HPDE6-E6E7 (cell line): ENCODE results near the gene LOXL4.

Source experiments
- DNase-seq: peaks from one replicate; pipeline ENCODE4 v3.0.0; 2011; ENCODE audit warnings: missing footprints; ENCODE audit errors: extremely low spot score

Gene LOXL4

DNA sequence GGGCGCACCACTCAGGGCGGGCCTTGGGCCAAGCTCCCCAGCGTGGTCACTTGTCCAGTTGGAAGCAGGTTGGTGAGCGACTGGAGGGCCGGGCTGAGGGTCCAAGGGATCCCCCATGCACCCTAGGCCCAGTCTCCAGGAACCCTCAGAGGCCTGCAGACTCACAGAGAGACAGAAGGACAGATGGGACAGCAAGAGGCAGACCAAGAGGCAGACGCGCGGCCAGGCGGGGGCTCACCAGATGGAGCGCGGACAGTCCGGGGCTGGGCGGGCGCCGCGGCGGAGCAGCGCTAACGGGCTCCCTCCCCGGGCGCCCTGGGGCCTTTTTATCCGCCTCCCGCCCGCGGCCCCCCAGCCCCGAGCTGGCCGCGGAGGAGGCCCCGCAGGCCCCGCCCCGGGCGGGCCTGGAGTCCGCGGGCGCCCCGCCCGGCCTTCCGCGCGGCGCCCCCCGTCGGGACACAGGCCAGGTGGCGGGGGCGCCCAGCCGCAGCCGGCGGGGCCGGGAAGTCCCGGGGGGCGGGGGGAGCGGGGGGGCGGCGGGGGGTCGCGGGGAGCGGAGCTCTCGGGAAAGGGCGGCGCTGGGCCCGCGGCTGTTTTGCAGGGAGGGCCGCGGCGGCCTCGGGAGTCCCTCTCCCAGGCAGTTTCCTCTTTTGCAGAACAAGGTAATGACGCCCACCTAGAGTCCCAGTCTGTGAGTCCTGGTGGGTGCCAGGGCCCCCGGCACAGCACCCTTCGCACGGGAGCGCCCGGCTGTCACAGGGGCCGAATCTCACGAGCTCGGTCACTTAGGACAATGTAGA is at the start of gene LOXL4:
Gene LOXL4 (minus strand): TSS at position 301 of the 800 bp plus-strand sequence. CDS start 5,175 bp downstream, outside the sequence.
- DNase-seq = no peak

DNA sequence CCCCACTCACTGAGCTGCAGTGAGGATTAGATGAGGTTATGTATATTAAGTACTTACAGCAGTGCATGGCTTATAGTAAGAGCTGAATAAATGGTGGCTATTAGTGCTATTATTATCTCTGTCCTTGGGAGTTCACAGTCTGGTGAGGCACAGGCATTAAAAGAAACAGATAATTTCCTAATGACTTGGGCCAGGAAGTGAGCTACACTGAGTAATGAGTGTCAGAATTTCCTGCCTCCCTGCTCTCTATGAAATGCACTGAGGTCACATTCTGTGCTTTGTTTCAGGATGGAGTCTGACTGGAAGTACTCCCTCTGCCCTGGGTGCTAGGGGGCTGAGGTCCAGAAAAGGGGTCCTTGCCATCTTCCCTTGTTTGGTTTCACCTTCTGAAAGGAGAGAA is 48.7 kb upstream of the LOXL4 start:
- no peak for DNase-seq

DNA sequence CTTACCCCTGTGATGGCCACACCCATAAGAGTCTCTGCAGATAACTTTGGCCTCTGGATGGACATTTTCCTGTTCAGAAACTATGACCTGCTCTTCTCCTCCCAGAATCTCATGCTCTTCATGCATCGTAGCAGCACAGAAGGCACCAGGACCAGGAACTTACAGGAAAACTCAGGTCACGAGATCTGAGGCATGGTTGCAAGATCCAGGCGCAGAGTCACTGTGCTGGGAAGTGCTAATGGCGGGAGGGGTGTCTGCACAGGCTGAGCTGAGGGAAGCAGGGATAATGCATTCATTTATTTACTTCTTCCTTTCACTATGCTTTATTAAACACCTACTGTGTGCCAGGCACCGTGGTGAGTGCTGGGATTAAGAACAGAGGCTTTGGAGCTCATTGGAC is 48.2 kb upstream of the LOXL4 start:
- DNase-seq = no peak

DNA sequence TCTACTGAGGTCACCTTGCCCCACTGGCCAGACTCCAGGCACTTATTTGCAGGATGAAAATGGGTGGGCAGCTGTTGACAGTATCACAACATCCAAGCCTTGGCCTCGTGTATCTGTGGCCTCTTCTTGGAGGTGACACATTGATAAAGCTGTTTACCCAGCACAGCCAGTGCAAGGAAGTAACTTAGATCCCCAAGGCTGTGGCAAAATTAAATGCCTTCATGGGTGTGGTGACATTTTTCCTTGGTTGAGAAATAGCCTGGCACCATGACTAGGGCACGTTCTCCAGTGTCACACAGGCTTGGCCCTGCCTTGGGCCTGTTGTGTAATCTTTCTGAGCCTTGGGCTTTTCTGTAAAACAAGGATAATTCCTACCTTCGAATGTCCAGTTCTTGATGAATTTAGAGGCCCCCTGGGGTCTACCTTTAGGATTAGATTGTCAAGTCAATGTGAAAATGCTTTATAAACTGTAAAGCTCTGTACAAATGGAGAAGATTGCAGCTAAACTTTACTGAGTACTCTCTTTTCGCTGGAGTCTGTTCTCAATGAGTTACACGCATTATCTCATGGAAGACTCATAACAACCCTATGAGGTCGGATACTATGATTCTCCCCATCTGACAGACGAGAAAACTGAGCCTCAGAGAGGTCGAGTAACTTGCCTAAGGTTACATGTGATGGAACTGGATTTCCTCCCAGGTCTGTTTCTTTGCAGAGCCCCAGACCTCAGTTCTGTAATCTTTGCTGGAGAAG is 46.7 kb upstream of the LOXL4 start:
- no peak for DNase-seq

DNA sequence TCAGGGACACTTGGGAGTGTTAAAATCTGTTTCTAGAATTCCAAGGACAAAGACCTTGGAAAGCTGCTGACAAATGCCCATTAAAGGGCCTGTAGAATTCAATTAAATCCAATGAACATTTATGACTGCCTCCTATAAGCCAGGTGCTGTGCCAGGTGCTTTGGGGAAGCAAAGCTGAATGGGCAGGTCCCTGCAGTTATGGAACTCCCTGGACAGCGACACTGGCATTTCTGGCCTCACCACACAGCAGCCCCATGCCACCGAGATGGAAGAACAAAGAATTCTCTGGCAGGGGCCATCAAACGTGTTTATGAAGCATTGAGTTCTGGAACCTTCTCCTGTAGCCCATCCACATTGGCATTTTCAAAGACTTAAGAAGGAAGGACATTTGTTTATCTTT is 45.6 kb upstream of the LOXL4 start:
- no peak for DNase-seq

DNA sequence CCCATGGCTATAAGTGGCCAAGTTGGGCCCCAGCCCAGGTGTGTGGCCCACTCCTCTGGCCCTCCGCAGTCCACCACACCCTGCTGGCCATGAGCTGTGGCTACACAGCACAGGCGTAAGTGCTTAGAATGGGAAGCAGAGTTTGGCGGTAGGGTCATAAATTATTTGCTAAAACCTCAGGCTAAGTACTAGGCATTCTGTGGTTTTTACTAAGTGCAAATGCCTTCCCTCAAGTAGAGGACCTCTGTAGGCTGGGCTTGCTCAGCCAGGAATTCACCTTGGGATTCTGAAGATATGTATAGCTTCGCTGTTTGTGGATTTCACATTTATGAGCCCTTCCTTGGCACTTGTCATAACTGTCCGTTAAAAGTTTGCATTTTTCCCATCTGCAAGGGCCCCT is 44.8 kb upstream of the LOXL4 start:
- DNase-seq = no peak

DNA sequence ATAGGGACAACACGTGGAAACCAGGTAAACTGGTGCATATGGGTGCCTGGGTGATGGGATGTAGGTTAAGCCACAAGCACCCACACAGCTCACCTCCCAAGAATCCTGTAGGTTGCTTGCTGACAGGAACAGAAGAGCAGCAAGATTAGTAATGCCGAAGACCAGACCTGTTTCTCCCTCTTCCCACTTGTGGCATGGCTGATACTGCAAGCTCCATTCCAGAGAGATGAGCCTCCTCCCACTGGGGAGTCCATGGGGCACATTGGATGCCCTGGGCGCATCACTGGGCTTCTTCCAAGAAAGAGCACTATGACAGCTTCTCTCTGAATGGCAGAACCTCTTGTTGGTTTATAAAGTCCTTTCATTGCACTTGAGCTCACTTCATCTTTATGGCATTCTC is 44.4 kb upstream of the LOXL4 start:
- no peak for DNase-seq

DNA sequence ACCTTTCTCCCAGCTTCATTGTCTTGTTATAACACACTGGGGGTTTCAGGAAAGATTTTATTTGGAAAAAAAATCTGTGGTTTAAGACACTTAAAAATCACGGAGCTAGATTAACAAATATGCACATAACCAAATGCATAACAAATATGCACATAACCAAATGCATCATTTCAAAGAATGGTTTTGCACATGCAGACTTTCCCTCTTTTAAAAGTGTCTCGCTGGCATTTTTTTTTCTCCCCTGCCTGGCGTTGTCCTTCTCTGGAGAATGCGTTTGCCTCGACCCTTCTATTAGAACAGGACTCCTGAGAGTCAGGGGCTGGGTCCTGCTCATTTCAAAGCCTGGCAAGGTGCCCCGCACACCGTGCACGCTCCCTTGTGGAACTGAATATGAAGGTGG is 42.7 kb upstream of the LOXL4 start:
- DNase-seq = no peak

DNA sequence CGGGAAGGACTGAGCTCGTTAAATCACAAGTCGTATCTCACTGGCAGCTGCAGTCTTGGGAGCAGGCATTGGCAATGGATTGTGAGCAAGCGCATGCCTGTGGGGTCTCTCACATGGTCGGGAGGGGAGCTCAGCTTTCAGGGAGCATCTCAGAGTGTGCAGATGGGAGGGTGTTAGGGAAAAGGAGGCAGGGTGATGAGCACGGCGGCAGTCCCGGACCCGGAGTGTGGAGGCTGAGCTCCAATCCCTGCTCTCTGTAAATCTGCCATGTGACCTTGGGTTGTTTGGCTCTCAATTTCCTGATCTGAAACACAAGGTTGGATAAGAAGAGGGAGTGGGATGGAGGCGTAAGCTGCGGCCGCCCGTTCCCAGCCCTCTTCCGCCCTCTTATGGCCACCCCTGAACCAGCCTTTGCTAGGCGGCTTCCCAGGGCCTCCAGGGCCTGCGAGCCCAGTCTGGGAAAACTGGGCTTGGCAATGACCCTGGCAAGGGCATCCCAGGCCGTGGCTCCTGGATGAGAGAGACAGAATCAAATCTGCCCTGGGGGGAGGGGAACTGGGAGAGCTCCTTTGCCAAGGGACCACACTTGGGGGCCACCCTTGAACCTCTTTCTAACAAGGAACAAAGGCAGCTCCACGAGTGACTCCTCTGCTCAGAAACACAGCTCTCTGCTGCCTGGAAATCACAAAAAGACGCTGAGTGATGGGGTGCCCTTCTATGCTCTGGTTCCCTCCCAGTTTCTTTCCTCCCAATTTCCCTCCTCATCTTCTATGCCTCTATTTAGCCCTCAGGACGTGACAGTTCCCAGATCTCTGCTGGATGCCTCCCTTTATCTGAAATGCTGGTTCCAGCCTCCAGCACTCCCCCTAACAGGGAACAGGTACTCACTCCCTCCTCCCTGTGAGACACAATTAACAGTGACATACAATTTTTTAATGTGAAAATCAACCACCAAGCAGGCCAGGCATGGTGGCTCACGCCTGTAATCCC is 41.7 kb upstream of the LOXL4 start:
- peak; percentile 84 for DNase-seq

DNA sequence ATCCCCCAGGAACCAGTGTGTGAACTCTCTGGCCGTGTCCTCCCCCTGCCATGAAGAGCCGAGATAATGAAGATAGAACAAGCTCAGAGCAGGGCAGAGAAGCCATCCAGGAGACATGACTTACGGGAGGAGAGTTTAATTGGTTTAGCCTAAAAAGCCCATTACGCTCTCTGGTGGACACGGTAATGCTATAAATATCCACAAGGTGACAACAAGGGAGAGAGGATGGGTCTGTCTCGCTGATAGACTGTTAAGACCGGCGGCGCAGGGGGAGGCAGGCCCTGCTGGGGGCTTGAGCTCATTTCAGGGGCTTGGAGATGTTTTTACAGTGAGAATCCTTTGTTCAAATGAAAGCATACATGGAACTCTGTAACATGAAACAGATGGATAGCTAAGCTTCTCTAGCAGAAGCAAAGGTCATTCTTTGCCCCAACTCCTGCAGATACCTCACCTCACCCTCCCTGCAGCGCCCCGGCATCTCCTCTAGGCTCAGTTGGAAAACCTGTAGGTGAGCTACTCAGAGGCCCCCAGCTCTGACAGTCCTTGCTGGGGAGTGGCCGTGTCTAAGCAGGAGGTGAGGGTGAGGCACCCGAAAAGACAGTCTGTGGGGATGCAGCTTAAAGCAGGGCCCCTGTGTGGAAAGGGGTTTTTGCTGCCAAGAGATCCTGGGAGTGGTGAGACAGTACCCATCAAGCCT is 40.8 kb upstream of the LOXL4 start:
- no peak for DNase-seq

DNA sequence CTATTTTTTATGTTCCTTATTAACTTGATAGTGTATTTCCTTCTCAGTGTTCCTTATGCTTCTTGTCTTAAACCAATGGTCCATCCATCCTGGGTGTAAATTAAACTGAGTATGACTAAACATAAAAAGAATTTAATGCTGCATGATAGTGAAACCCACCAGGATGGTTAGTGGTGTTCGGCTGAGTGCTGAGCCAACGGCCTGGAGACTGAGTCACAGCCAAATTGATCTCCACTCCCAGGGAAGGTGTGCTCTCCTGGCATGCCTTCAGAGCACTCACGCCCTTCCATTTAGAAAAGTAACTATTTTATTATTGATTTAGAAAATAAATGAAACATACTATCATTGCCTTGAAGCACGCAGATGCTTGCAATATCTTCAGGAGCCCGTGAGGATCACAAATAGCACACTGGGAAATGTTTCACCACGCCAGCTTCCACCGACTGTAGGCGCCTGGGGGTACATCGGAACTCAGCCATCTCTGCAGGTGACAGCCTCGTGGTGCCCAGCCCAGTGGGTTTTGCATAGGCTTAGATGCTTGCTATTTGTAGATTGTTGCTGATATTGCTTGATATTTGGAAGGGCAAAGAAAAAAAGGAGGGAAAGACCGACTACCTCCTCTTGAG is 40.0 kb upstream of the LOXL4 start:
- no peak for DNase-seq

DNA sequence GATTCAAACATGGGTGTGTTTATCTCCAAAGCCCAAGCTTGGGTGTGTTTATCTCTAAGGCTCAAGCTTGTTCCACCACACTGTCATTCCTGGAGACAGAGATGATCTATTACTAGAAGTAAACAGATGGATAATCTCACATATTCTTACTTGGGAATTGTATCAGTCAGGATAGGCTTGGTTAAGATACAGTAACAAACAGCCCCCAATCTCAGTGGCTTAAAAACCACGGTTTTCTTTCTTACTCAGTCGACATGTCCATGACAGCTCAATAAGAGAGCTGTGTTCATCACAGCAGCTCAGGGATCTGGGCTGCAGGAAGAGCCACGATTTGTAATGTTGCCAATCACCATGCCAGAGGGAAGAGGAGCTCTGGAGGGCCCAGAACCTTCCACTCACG is 38.5 kb upstream of the LOXL4 start:
- no peak for DNase-seq

DNA sequence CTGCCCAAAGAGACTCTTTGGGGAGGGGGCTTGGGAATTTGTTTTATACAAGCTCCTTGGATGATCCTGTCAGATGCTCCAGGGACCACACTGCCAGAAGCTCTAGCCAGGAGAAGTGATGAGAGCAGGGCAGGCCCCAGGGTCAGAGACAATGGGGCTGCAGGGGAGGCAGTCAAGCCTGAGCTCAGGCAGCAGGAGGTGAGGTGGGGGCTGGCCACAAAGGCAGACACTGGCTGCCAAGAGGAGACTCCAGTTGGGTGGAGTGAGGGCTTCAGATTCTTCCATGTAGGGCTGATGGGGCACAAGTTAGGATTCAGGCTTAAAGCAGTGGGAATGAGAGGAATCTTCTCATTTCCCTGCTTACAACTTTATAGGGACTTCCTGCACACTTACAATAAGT is 35.6 kb upstream of the LOXL4 start:
- no peak for DNase-seq

DNA sequence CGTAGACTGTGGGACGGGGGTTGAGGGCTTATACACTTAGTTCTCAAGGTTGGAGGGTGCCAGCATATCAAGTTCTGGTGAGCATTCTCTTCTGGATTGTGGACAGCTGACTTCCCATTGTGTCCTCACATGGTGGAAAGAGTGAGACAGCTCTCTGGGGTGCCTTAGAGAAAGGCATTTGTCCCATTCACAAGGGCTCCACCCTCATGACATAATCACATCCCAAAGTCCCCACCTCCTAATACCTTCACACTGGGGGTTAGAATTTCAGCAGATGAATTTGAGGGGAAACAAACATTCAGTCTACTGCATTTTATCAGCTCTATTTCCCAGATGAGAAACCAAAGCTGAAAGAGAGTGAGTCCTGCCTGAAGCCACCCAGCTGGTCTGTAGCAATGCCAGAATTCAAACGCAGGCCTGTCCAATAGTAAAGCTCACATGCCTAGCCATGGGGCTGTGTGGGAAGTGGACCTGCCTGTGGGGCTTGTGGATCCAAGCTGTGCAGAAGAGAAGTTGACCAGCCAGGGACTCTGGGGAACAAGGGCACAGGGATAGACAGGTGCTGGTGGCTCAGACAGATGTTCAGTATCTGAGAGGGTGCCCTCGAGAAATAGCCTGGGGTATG is 34.9 kb upstream of the LOXL4 start:
- no peak for DNase-seq

DNA sequence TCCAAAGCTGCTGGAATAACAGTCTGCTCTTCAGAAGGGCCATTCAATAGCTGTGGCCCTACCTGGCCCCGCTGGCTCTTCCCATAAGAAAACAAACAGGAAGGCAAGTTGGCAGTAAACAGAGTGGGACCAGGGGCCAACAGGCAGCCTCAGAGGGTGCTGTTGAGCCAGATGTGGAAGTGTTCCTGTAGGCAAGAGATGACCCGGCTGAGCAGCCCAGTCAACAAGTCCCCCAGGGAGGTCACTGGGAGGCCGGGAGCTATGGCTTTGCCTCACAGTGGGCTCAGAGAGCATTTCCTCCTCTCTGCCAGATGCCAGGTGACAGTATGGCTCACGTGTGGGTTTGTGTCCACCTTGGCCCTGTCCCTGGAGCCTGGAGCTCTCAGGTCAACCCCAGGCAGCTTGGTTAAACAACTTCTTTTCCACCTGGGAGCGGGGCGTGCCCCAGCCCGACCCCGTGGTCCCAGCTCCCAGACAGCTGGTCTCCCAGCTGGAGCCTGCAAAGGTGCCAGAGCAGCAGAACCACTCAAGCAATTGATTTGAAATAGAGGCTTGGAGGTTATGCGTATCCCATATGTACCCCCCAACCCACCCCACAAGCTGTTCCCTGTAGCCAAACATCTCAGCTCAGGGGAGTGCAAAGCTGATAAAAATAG is 33.8 kb upstream of the LOXL4 start:
- DNase-seq = no peak

DNA sequence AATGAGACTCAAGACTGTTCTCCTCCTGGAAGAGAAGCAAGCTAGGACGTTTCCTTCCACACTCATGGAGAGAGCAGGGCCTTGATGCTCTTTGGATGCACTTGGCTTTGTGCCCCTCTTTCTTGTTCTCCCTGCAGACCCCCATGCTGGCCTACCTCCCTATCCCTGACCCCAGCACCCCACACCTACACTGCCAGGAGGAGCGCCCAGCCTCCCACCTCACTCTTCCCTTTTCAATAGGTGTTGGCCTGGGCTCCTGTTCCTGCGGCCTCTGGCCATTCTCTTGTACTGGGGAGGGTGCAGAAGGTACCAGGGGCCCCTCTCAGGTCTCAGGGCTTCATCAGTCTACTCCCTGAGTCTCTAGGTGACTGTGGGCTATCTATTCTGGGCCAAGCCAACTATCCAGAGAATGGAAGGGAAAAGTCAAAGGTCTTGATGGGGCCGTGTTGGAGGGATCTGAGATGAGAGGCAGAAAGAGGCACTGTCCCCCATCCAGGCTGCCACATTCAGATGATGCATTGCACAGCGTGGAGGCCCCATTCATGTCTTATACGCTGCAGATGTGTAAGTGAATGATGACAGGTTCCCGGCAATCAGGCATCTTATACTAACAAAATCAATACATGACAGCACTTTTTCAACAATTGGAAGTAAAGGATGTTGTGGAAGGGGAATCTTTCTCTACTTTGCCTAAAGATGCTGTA is 32.7 kb upstream of the LOXL4 start:
- DNase-seq = no peak

DNA sequence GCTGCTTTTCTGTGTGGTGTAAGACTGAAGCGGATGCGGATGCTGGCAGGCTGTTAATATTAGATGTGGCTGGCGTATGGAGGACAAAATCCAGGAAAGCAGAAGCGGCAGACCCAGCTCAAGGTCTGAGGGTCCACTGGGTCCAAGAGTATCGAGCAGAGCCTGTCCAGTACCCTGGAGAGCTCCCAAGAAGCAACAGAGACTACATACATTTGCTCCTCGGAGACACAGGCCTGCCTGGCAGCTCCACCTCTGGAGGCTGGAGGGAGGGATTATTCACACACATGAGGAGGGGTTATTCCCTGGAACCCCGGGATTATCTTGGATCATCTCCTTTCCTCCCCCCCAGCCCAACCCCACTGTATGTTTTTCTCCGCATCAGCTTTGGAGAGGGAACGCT is 31.3 kb upstream of the LOXL4 start:
- no peak for DNase-seq

DNA sequence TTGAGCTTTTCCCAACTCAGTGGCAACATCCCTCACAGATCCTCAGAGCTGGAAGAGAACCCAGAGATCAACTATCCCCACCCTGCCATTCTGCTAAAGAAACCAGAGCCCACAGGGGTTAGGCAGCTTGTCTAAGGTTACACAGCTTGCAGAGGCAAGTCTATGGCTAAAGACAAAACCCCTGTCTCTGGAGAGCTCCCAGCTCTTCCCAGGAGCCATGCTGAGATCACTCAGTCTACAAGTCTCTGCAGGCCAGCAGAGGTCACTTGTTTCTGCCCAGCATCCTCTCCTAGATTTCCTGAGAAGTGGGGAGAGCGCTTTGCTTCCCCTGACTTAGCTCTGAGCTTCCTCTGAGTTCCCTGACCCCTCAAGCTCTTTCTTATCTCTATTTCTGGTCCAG is 28.5 kb upstream of the LOXL4 start:
- DNase-seq = peak; percentile 69

DNA sequence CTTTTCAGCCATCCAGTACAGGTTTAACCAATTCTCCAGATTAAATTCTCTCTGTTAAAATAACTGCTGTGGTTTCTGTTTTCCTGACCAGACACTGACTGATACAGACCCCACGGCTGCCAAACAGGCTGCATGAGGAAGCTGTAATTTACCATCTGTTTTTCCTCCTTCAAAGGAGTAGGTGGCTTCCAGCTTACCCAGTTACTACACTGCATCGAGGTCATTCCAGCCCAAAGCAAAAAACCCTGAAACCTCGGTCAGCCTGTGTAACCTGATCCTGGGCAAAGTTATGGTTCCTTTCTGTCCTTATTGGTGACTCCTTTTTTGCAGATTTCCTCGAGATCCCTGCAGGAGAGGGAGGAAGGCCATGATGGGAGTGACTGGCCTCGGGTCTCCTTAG is 27.9 kb upstream of the LOXL4 start:
- DNase-seq = no peak
